ENCODE data around the gene ACTN4.
"Not testable (repeated sequence)": the region's sequence is repeated elsewhere in the genome, so short reads cannot be mapped to it uniquely, and the experiment has no call there.

The ACTN4 gene
- 133 reads per million, percentile 87 among the genes with 10 or more reads in this experiment for total RNA-seq

- peak; percentile 100 for DNase-seq
These were observed at the start of gene ACTN4 for GRCh38 chr19:38647368-38647965. Gene ACTN4 (plus strand): TSS chr19:38647649. CDS start chr19:38647746, 97 bp downstream.

GRCh38 chr19:38599722-38600121 lies 47.7 kb upstream of the ACTN4 start:
- DNase-seq, result no peak

GRCh38 chr19:38602856-38603255 lies 44.6 kb upstream of the ACTN4 start:
- DNase-seq, result not testable (repeated sequence)

GRCh38 chr19:38606131-38606530 lies 41.3 kb upstream of the ACTN4 start:
- no peak for DNase-seq

GRCh38 chr19:38614289-38614688 lies 33.2 kb upstream of the ACTN4 start:
- DNase-seq, result no peak

GRCh38 chr19:38615007-38615581 lies 32.4 kb upstream of the ACTN4 start:
- no peak for DNase-seq

GRCh38 chr19:38616265-38616664 lies 31.2 kb upstream of the ACTN4 start:
- no peak for DNase-seq

GRCh38 chr19:38617283-38617763 lies 30.1 kb upstream of the ACTN4 start:
- no peak for DNase-seq

GRCh38 chr19:38617764-38618589 lies 29.5 kb upstream of the ACTN4 start, which contains the start of gene MAP4K1:
Gene MAP4K1 (minus strand): TSS chr19:38617953. CDS start chr19:38617895, 58 bp downstream.
- peak; percentile 54 for DNase-seq

- peak; percentile 96 for DNase-seq
These were observed 28.7 kb upstream of the ACTN4 start, which contains the start of gene EIF3K for GRCh38 chr19:38618590-38619360. Gene EIF3K (plus strand): TSS chr19:38619188. CDS start chr19:38619269, 81 bp downstream.

GRCh38 chr19:38619361-38620174 lies 27.9 kb upstream of the ACTN4 start:
- DNase-seq, result no peak

- no peak for DNase-seq
These were observed 22.6 kb upstream of the ACTN4 start for GRCh38 chr19:38624822-38625221.

- DNase-seq, result no peak
These were observed 21.0 kb upstream of the ACTN4 start for GRCh38 chr19:38626401-38626800.

GRCh38 chr19:38629568-38629967 lies 17.9 kb upstream of the ACTN4 start:
- DNase-seq, result no peak

- DNase-seq, result not testable (repeated sequence)
These were observed 16.1 kb upstream of the ACTN4 start for GRCh38 chr19:38631301-38631700.

GRCh38 chr19:38631811-38632475 lies 15.5 kb upstream of the ACTN4 start:
- DNase-seq, result not testable (repeated sequence)

- DNase-seq, result no peak
These were observed 14.8 kb upstream of the ACTN4 start for GRCh38 chr19:38632476-38633213.

GRCh38 chr19:38634757-38635482 lies 12.5 kb upstream of the ACTN4 start:
- DNase-seq, result peak; percentile 62
